ENCODE results near the gene SLC38A11.
"Not testable (repeated sequence)": the region's sequence is repeated elsewhere in the genome, so short reads cannot be mapped to it uniquely, and the experiment has no call there.

SLC38A11 gene

DNA sequence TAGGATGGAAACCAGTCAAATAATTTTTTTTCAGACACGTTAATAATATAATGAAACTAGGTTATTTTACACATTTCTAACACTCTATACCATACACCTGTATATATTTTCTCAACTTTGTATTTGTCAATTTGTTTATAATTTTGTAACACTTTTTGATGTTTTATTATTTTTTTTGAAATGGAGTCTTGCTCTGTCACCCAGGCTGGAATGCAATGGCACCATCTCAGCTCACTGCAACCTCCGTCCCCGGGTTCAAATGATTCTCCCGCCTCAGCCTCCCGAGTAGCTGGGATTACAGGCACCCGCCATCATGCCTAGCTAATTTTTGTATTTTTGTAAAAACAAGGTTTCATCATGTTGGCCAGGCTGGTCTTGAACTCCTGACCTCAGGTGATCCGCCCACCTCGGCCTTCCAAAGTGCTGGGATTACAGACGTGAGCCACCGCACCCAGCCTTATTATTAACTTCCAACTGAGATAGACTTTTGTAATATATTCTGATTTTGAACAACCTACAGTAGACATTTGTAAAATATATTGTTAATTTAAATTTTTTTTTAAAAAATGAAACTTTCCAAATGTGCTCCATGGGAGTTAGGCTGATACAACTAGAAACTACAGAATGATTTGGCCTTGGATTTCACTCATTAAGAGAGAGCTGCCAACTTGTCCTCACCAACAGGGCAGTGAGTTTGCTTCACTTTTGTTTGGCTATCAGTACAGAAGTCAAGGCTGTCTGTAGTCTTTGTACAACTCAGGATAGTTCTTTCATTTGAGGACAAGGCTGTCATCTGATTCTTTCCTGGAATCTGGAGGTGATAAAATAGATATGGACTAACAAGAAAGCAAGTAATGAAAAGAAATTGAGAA, 79.8 kb downstream of the SLC38A11 start:
- no peak for DNase-seq

DNA sequence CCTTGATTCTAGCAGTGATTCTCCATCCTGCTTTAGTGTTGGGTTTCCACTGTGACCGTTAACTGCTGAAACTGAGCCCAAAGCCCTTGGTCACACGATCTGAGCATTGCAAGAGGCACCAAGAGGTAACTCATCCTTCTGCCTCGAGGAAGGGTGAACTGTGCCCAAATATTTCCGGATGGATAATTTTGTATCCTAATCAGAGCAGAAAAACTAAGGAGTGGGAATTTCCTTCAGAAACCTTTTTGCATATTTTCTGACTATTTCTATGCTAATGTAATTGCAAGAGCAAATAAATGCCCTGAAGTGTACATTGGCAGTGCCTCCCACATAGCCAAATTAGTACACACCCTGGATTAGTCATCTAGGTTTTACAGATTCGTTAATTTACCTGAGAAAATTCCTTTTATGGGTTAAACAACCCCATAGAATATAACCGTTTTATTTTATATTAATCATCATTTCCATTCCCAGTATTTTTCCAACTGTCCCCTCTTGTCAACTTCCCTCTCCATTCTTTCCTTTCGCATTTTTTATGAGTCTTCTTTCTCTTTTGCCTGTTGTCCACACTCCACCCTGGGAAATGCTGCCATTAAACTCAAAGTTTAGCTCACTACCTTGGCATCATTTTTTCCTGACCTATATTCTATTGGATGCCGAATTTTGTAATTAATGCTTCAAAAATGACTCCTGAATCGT, 82.0 kb downstream of the SLC38A11 start:
- DNase-seq: no peak

- DNase-seq: no peak
Measured at GRCh38 chr2:164871404-164871803, 83.9 kb downstream of the SLC38A11 start.

DNA sequence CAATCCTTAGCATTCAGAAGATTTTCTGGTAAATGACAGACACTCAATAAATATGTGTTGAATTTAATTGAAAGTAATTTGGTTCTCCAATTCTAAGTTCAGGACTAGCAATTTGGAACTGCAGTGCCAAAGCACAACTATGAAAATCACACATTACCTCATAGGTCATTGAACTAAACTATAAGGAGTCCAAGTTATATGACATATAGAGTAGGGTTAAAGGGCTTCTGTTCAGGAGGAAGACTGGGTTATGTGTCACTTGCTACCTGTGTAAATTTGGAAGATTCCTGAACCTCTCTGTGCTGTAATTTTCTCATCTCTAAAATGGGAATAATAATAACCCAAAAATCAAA, 85.9 kb downstream of the SLC38A11 start:
- no peak for DNase-seq

GRCh38 chr2:164868563-164869419, 86.5 kb downstream of the SLC38A11 start:
- DNase-seq: peak; percentile 53

- DNase-seq: no peak
Measured at GRCh38 chr2:164867779-164868397, 87.4 kb downstream of the SLC38A11 start.

GRCh38 chr2:164866381-164866780, 88.9 kb downstream of the SLC38A11 start:
- DNase-seq: not testable (repeated sequence)

DNA sequence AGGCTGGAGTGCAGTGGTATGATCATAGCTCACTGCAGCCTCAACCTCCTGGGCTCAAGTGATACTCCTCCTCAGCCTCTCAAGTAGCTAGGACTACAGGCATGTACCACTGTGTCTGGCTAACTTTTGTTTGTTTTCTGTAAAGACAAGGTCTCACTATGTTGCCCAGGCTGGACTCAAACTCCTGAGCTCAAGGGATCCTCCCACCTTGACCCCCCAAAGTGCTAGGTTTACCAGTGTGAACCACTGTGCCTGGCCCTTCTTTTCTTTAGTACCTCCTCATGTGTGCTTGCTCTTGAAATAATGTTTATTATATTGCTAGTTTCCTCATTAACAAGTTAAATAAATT, 94.7 kb downstream of the SLC38A11 start:
- DNase-seq: no peak

GRCh38 chr2:164859906-164860693, 95.2 kb downstream of the SLC38A11 start:
- not testable (repeated sequence) for DNase-seq

DNA sequence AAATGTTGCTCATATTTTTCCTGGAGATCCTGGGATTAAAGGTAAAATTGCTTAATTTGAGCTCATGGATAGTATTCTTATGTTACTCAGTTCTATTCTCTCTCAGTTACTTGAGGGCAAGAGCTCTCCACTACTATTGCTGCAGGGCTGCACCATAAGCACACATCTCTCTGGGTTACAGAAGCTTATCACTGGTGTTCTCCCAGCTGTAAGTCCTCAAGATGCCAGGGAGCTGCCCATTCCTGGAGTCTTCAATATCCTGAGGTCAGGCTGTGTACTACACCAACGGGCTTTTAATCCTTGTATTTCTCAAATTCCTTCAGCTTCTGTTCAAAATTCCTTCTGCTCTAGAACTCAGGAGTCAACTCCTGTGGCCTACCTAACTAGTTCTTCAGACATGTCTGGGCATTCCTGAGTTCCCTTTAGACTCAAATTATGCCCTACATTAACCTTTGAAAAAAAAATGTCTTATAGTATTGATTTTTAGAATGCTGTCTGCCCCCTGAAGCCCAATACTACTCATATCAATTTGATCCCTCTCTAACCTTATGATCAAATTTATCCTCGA, 96.0 kb downstream of the SLC38A11 start:
- no peak for DNase-seq

- DNase-seq: no peak
Measured at GRCh38 chr2:164852086-164852485, 103.2 kb downstream of the SLC38A11 start.

DNA sequence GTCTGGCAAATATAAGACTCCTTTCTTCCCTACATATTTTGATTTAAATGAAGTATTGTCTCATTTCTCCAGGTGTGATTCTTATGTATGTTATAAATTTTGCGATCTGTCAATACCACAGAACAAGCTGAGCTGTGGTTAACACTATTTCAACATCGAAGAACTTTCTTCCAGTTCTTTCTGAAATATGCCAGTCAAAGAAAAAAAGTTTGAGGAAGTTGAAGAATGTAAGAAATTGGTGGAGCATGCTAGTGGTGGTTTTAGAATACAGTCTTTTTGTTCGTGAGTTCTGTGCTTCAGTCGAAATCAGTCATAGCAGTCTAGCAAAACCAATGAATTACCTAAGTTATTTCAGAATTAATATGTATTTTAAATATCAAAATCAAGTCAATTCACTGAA, 105.1 kb downstream of the SLC38A11 start:
- DNase-seq: no peak

DNA sequence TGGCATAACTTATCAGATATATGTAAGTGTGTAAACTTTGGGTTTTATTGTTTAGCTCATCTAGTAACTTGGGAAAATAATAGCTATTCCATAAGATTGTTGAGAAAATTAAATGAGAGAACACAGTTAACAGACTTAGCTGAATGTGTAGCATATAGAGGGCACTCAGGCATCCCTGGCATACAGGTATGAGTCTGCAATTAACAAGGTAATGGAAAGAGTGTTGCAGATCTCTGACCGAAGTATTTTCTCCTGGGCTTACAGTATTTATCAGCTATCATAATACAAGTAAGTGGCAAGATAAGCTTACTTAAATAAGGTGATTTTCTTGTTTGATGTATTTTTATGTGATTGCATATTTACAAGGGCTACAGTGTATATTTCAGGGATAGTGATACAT, 105.8 kb downstream of the SLC38A11 start:
- no peak for DNase-seq

- peak; percentile 81 for DNase-seq
Measured at GRCh38 chr2:164847981-164848741, 107.2 kb downstream of the SLC38A11 start.

DNA sequence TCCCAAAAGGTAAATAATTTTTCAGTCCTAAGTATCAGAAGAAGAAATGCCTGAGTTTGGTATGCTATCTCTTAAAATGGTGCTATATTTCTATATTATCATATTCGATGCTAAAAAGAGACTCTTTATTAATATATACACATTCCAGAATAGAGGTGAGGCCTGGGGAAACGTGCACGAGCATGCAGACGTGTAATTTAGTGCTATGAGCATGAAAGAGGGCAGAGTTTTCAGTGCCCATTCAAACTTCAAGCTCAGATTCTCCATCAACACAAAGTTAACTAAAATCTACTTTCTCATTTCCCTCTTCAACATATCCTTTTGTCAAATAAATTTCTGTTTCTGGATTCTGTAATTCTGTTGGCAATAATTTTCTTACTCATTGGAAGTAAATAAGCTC, 108.0 kb downstream of the SLC38A11 start:
- no peak for DNase-seq

GRCh38 chr2:164846276-164846675, 109.0 kb downstream of the SLC38A11 start:
- no peak for DNase-seq
